Lower leg skin (tissue), 3 donors: ENCODE data around the gene RBM42.
"Not testable (repeated sequence)": the region's sequence is repeated elsewhere in the genome, so short reads cannot be mapped to it uniquely, and the experiment has no call there.

Experiments
- POLR2A ChIP-seq, 2 donors: fragments of 450-650 bp; IDR thresholded peaks; one replicate each; pipeline ENCODE4 v1.6.1; 2016 to 2017; ENCODE audit warnings: antibody characterized with exemption in 2 of 2, mild to moderate bottlenecking in 1 of 2, moderate library complexity in 1 of 2
- TF ChIP-seq, protein P1 (sequence below), 3 donors: fragments of 450-650 bp; IDR thresholded peaks; one replicate each; pipeline ENCODE4 v1.5.1; 2016; ENCODE audit warnings: antibody characterized with exemption in 3 of 3, mild to moderate bottlenecking in 3 of 3, moderate library complexity in 2 of 3

DNA sequence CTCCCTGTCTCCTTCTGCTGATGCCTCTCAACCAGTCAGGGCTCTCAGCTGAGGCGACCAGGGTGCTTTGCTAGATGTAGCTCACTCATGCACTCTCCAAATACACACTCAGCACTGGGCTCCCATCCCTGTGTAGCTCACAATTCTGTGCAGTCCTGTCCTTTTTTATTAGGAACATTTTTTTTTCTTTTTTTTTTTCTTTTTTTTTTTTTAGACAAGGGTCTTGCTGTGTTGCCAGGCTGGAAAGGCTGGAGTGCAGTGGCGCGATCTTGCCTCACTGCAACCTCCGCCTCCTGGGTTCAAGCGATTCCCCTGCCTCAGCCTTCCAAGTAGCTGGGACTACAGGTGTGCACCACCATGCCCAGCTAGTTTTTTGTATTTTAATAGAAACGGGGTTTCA lies 26.0 kb downstream of the RBM42 start:
- TF ChIP-seq, protein P1, sequence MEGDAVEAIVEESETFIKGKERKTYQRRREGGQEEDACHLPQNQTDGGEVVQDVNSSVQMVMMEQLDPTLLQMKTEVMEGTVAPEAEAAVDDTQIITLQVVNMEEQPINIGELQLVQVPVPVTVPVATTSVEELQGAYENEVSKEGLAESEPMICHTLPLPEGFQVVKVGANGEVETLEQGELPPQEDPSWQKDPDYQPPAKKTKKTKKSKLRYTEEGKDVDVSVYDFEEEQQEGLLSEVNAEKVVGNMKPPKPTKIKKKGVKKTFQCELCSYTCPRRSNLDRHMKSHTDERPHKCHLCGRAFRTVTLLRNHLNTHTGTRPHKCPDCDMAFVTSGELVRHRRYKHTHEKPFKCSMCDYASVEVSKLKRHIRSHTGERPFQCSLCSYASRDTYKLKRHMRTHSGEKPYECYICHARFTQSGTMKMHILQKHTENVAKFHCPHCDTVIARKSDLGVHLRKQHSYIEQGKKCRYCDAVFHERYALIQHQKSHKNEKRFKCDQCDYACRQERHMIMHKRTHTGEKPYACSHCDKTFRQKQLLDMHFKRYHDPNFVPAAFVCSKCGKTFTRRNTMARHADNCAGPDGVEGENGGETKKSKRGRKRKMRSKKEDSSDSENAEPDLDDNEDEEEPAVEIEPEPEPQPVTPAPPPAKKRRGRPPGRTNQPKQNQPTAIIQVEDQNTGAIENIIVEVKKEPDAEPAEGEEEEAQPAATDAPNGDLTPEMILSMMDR (IDR thresholded peaks at IDR 0.05): not testable (repeated sequence)
- TF ChIP-seq POLR2A (IDR thresholded peaks at IDR 0.05): not testable (repeated sequence)
